ENCODE data around the gene NDST1.
A peak's percentile ranks its signal among the peaks of the same experiment; 100 is the strongest.

DNA sequence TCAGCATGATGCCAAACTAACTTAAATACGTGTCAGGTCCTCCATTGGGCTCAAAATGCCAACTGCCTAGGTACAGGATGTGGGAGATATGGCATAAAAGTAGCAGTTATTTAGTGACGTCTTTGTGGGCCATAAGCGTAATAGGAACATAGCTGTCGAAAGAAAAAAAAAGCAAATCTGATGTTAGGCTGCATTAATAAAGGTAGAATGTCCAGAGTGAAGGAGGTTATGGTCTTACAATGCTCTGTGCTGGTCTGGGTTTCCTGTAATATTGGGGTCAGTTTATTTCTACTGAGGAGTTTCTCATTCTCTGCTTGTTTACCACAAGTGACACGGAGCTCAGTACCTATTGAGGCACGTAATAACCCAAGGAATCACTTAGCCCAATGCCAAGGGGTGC is 99.2 kb downstream of the NDST1 start:
- TF ChIP-seq, protein P1, sequence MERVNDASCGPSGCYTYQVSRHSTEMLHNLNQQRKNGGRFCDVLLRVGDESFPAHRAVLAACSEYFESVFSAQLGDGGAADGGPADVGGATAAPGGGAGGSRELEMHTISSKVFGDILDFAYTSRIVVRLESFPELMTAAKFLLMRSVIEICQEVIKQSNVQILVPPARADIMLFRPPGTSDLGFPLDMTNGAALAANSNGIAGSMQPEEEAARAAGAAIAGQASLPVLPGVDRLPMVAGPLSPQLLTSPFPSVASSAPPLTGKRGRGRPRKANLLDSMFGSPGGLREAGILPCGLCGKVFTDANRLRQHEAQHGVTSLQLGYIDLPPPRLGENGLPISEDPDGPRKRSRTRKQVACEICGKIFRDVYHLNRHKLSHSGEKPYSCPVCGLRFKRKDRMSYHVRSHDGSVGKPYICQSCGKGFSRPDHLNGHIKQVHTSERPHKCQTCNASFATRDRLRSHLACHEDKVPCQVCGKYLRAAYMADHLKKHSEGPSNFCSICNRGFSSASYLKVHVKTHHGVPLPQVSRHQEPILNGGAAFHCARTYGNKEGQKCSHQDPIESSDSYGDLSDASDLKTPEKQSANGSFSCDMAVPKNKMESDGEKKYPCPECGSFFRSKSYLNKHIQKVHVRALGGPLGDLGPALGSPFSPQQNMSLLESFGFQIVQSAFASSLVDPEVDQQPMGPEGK (CRISPR knock-in tag; IDR thresholded peaks at IDR 0.05; ENCODE audit: borderline replicate concordance): no peak
- TF ChIP-seq ZNF565 (CRISPR knock-in tag; conservative IDR thresholded peaks at IDR 0.05; ENCODE audit: low read depth) (no peak), CSDC2 (CRISPR knock-in tag; IDR thresholded peaks at IDR 0.05) (no peak), GLIS3 (CRISPR knock-in tag; IDR thresholded peaks at IDR 0.05) (no peak), ARNTL (CRISPR knock-in tag; IDR thresholded peaks at IDR 0.05; ENCODE audit: borderline replicate concordance, low read depth) (no peak), OSR1 (CRISPR knock-in tag; IDR thresholded peaks at IDR 0.05) (no peak), ZFP3 (CRISPR knock-in tag; IDR thresholded peaks at IDR 0.05) (no peak), ZC3H10 (CRISPR knock-in tag; IDR thresholded peaks at IDR 0.05) (no peak), ZFP30 (CRISPR knock-in tag; IDR thresholded peaks at IDR 0.05) (no peak), RARB (CRISPR knock-in tag; IDR thresholded peaks at IDR 0.05) (no peak), ZNF70 (CRISPR knock-in tag; IDR thresholded peaks at IDR 0.05) (peak; percentile 100)

Measured in SK-N-SH treated with all-trans-retinoic acid at 6 μM for 48 hours (cell line).